ENCODE data around the gene SETD7.

SETD7 gene

GRCh38 chr4:139594591-139595185 lies 38.7 kb upstream of the SETD7 start:
- Histone ChIP-seq H3K9ac (ENCODE audit: low read length) (no peak overlapping the region), H3K27me3 (ENCODE audit: control insufficient read depth, insufficient read depth, low read length) (no peaks in the 10 kb centered on the region), H3K9me3 (ENCODE audit: control insufficient read depth, insufficient read depth, low read depth, low read length) (no peaks in the 10 kb centered on the region), H3K36me3 (ENCODE audit: control insufficient read depth, insufficient read depth, low read length) (no peaks in the 10 kb centered on the region), H3K4me3 (ENCODE audit: low read depth, low read length) (no peak overlapping the region), H3K27ac (ENCODE audit: low read depth, low read length) (no peak overlapping the region), H3K4me1 (ENCODE audit: control insufficient read depth, insufficient read depth, low read length) (peaks cover 17% of the 10 kb centered on the region; the same call in 1 of the 2 replicates)

- Histone ChIP-seq H3K9me3 (ENCODE audit: control insufficient read depth, insufficient read depth, low read depth, low read length) (no peaks in the 10 kb centered on the region), H3K9ac (ENCODE audit: low read length) (peak overlapping the region; percentile 22), H3K27ac (ENCODE audit: low read depth, low read length) (no peak overlapping the region), H3K27me3 (ENCODE audit: control insufficient read depth, insufficient read depth, low read length) (no peaks in the 10 kb centered on the region), H3K4me1 (ENCODE audit: control insufficient read depth, insufficient read depth, low read length) (peaks cover 17% of the 10 kb centered on the region; the same call in 1 of the 2 replicates), H3K36me3 (ENCODE audit: control insufficient read depth, insufficient read depth, low read length) (no peaks in the 10 kb centered on the region), H3K4me3 (ENCODE audit: low read depth, low read length) (no peak overlapping the region)
These were observed 37.1 kb upstream of the SETD7 start for GRCh38 chr4:139593091-139593564.

GRCh38 chr4:139589336-139590018 lies 33.5 kb upstream of the SETD7 start:
- H3K4me1 ChIP-seq (ENCODE audit: control insufficient read depth, insufficient read depth, low read length): peaks cover 10% of the 10 kb centered on the region; the same call in 1 of the 2 replicates
- H3K36me3 ChIP-seq (ENCODE audit: control insufficient read depth, insufficient read depth, low read length): no peaks in the 10 kb centered on the region
- no peak overlapping the region for H3K9ac ChIP-seq (ENCODE audit: low read length)
- H3K4me3 ChIP-seq (ENCODE audit: low read depth, low read length): no peak overlapping the region
- H3K9me3 ChIP-seq (ENCODE audit: control insufficient read depth, insufficient read depth, low read depth, low read length): no peaks in the 10 kb centered on the region
- H3K27ac ChIP-seq (ENCODE audit: low read depth, low read length): no peak overlapping the region
- H3K27me3 ChIP-seq (ENCODE audit: control insufficient read depth, insufficient read depth, low read length): no peaks in the 10 kb centered on the region

- no peak overlapping the region for H3K4me3 ChIP-seq (ENCODE audit: low read depth, low read length)
- no peaks in the 10 kb centered on the region for H3K36me3 ChIP-seq (ENCODE audit: control insufficient read depth, insufficient read depth, low read length)
- no peak overlapping the region for H3K9ac ChIP-seq (ENCODE audit: low read length)
- no peaks in the 10 kb centered on the region; the same call in 1 of the 2 replicates for H3K27me3 ChIP-seq (ENCODE audit: control insufficient read depth, insufficient read depth, low read length)
- no peak overlapping the region for H3K27ac ChIP-seq (ENCODE audit: low read depth, low read length)
- H3K4me1 ChIP-seq (ENCODE audit: control insufficient read depth, insufficient read depth, low read length): no peaks in the 10 kb centered on the region
- no peaks in the 10 kb centered on the region for H3K9me3 ChIP-seq (ENCODE audit: control insufficient read depth, insufficient read depth, low read depth, low read length)
These were observed 31.4 kb upstream of the SETD7 start for GRCh38 chr4:139587446-139587845.

GRCh38 chr4:139585473-139585872 lies 29.5 kb upstream of the SETD7 start:
- Histone ChIP-seq H3K27ac (ENCODE audit: low read depth, low read length) (no peak overlapping the region), H3K4me3 (ENCODE audit: low read depth, low read length) (no peak overlapping the region), H3K36me3 (ENCODE audit: control insufficient read depth, insufficient read depth, low read length) (no peaks in the 10 kb centered on the region), H3K4me1 (ENCODE audit: control insufficient read depth, insufficient read depth, low read length) (no peaks in the 10 kb centered on the region), H3K9ac (ENCODE audit: low read length) (no peak overlapping the region), H3K9me3 (ENCODE audit: control insufficient read depth, insufficient read depth, low read depth, low read length) (no peaks in the 10 kb centered on the region), H3K27me3 (ENCODE audit: control insufficient read depth, insufficient read depth, low read length) (peaks cover under 1% of the 10 kb centered on the region)

- Histone ChIP-seq H3K27ac (ENCODE audit: low read depth, low read length) (no peak overlapping the region), H3K36me3 (ENCODE audit: control insufficient read depth, insufficient read depth, low read length) (no peaks in the 10 kb centered on the region), H3K4me3 (ENCODE audit: low read depth, low read length) (no peak overlapping the region), H3K9me3 (ENCODE audit: control insufficient read depth, insufficient read depth, low read depth, low read length) (no peaks in the 10 kb centered on the region), H3K27me3 (ENCODE audit: control insufficient read depth, insufficient read depth, low read length) (peaks cover 4% of the 10 kb centered on the region), H3K9ac (ENCODE audit: low read length) (no peak overlapping the region), H3K4me1 (ENCODE audit: control insufficient read depth, insufficient read depth, low read length) (no peaks in the 10 kb centered on the region)
These were observed 28.8 kb upstream of the SETD7 start for GRCh38 chr4:139584784-139585183.

- H3K27ac ChIP-seq (ENCODE audit: low read depth, low read length): no peak overlapping the region
- H3K4me1 ChIP-seq (ENCODE audit: control insufficient read depth, insufficient read depth, low read length): no peaks in the 10 kb centered on the region
- H3K9ac ChIP-seq (ENCODE audit: low read length): no peak overlapping the region
- H3K9me3 ChIP-seq (ENCODE audit: control insufficient read depth, insufficient read depth, low read depth, low read length): no peaks in the 10 kb centered on the region
- H3K36me3 ChIP-seq (ENCODE audit: control insufficient read depth, insufficient read depth, low read length): no peaks in the 10 kb centered on the region
- no peak overlapping the region for H3K4me3 ChIP-seq (ENCODE audit: low read depth, low read length)
- H3K27me3 ChIP-seq (ENCODE audit: control insufficient read depth, insufficient read depth, low read length): peaks cover 4% of the 10 kb centered on the region
These were observed 28.0 kb upstream of the SETD7 start for GRCh38 chr4:139584013-139584412.

GRCh38 chr4:139582044-139582443 lies 26.0 kb upstream of the SETD7 start:
- Histone ChIP-seq H3K36me3 (ENCODE audit: control insufficient read depth, insufficient read depth, low read length) (no peaks in the 10 kb centered on the region), H3K4me1 (ENCODE audit: control insufficient read depth, insufficient read depth, low read length) (no peaks in the 10 kb centered on the region), H3K9ac (ENCODE audit: low read length) (no peak overlapping the region), H3K27ac (ENCODE audit: low read depth, low read length) (no peak overlapping the region), H3K4me3 (ENCODE audit: low read depth, low read length) (no peak overlapping the region), H3K27me3 (ENCODE audit: control insufficient read depth, insufficient read depth, low read length) (peaks cover 4% of the 10 kb centered on the region), H3K9me3 (ENCODE audit: control insufficient read depth, insufficient read depth, low read depth, low read length) (no peaks in the 10 kb centered on the region)

GRCh38 chr4:139581096-139581495 lies 25.1 kb upstream of the SETD7 start:
- Histone ChIP-seq H3K4me1 (ENCODE audit: control insufficient read depth, insufficient read depth, low read length) (no peaks in the 10 kb centered on the region), H3K36me3 (ENCODE audit: control insufficient read depth, insufficient read depth, low read length) (no peaks in the 10 kb centered on the region), H3K9ac (ENCODE audit: low read length) (no peak overlapping the region), H3K9me3 (ENCODE audit: control insufficient read depth, insufficient read depth, low read depth, low read length) (no peaks in the 10 kb centered on the region), H3K4me3 (ENCODE audit: low read depth, low read length) (no peak overlapping the region), H3K27me3 (ENCODE audit: control insufficient read depth, insufficient read depth, low read length) (peaks cover 4% of the 10 kb centered on the region), H3K27ac (ENCODE audit: low read depth, low read length) (no peak overlapping the region)

- H3K9me3 ChIP-seq (ENCODE audit: control insufficient read depth, insufficient read depth, low read depth, low read length): no peaks in the 10 kb centered on the region
- no peaks in the 10 kb centered on the region for H3K4me1 ChIP-seq (ENCODE audit: control insufficient read depth, insufficient read depth, low read length)
- no peak overlapping the region for H3K27ac ChIP-seq (ENCODE audit: low read depth, low read length)
- H3K9ac ChIP-seq (ENCODE audit: low read length): no peak overlapping the region
- no peak overlapping the region for H3K4me3 ChIP-seq (ENCODE audit: low read depth, low read length)
- no peaks in the 10 kb centered on the region for H3K36me3 ChIP-seq (ENCODE audit: control insufficient read depth, insufficient read depth, low read length)
- H3K27me3 ChIP-seq (ENCODE audit: control insufficient read depth, insufficient read depth, low read length): peaks cover 7% of the 10 kb centered on the region; the same call in 1 of the 2 replicates
These were observed 20.2 kb upstream of the SETD7 start for GRCh38 chr4:139576219-139576618.

GRCh38 chr4:139575072-139575471 lies 19.1 kb upstream of the SETD7 start:
- Histone ChIP-seq H3K9ac (ENCODE audit: low read length) (no peak overlapping the region), H3K27me3 (ENCODE audit: control insufficient read depth, insufficient read depth, low read length) (peaks cover 3% of the 10 kb centered on the region; the same call in 1 of the 2 replicates), H3K9me3 (ENCODE audit: control insufficient read depth, insufficient read depth, low read depth, low read length) (no peaks in the 10 kb centered on the region), H3K27ac (ENCODE audit: low read depth, low read length) (no peak overlapping the region), H3K4me3 (ENCODE audit: low read depth, low read length) (no peak overlapping the region), H3K36me3 (ENCODE audit: control insufficient read depth, insufficient read depth, low read length) (no peaks in the 10 kb centered on the region), H3K4me1 (ENCODE audit: control insufficient read depth, insufficient read depth, low read length) (no peaks in the 10 kb centered on the region)

Data from HUES6 (cell line).